Ovary (tissue), 9 donors: Measurements from ENCODE around the gene ADRB1. TPM values are rescaled to one million over a fixed set of nuclear protein-coding genes. Genes with fewer than 3 reads are reported as not detected.

Experiments used
- DNase-seq, 5 donors: peaks; one replicate each; pipeline ENCODE4 v3.0.0-alpha.2; 2019 to 2020
- H3K27ac ChIP-seq, 2 donors: fragments of 200-600 bp; one replicate each; pipeline versions ENCODE4 v1.5.1 to v1.8.0; 2019 to 2022
- H3K27me3 ChIP-seq: fragments of 200-600 bp; one replicate; pipeline ENCODE4 v1.8.0; 2022
- H3K36me3 ChIP-seq: fragments of 200-600 bp; sonication (generic); one replicate; pipeline ENCODE4 v1.5.1; 2019
- H3K4me1 ChIP-seq: one replicate; pipeline ENCODE4 v1.8.1; 2013; ENCODE audit warnings: mild to moderate bottlenecking, moderate library complexity; ENCODE audit not compliant: insufficient read depth
- H3K4me3 ChIP-seq: fragments of 200-600 bp; sonication (generic); one replicate; pipeline ENCODE4 v1.5.1; 2017
- H3K9me3 ChIP-seq, 2 donors: fragments of 200-600 bp in 1 of 2; sonication (generic) in 1 of 2; one replicate each; pipeline versions ENCODE4 v1.5.1 to v1.8.1; 2013 to 2019; ENCODE audit warnings: mild to moderate bottlenecking in 1 of 2, moderate library complexity in 1 of 2
- CTCF ChIP-seq, 3 donors: fragments of 450-650 bp in 2 of 3; fragments of 200-600 bp in 1 of 3; IDR thresholded peaks; one replicate each; pipeline versions ENCODE4 v1.5.1 to v1.8.0; 2016 to 2022; ENCODE audit warnings: antibody characterized with exemption in 3 of 3, mild to moderate bottlenecking in 1 of 3
- EP300 ChIP-seq: sonication (generic); formaldehyde crosslinking; IDR thresholded peaks from one replicate; pipeline ENCODE4 v1.6.1; 2017; ENCODE audit warnings: antibody characterized with exemption
- POLR2A ChIP-seq: fragments of 450-650 bp; IDR thresholded peaks from one replicate; pipeline ENCODE4 v1.6.1; 2017; ENCODE audit warnings: antibody characterized with exemption, mild to moderate bottlenecking, moderate library complexity
- WGBS, 3 donors: extraction: QIAGEN DNeasy Blood & Tissue Kit in 1 of 3; methylation state at CpG; one replicate each; pipeline versions ENCODE4 v1.1.5 to v1.1.7; 2013 to 2017; 5-methylcytosine and 5-hydroxymethylcytosine counted together
- intact Hi-C, 4 donors: fragments of 100-400 bp; cut with DNase I; formaldehyde crosslinking; loops; one replicate each; pipeline versions ENCODE4 v1.11.0 to v1.15.1; 2022 to 2023
- polyA plus RNA-seq, 2 donors: library from polyadenylated mRNA; stranded (reverse); fragments of 200-250 nt in 1 of 2; fragments of 350-450 nt in 1 of 2; fragmentation: Illumina TruSeq in 1 of 2; extraction: RNeasy Lipid Tissue Mini Kit (QIAGEN cat#74804) in 1 of 2; gene quantifications; one replicate each; pipeline ENCODE4 v1.2.3, GENCODE V29; 2013 to 2014
- total RNA-seq, 7 donors: library from RNA; depleted of rRNA in 2 of 7; stranded (reverse); fragments of >200 nt in 2 of 7; fragmentation: NEBNext Ultra II Directional in 3 of 7; extraction: Animal tissue kit (Norgen Biotek cat#: 25700) in 3 of 7; gene quantifications; one replicate each; pipeline versions ENCODE4 v1.1.0 to v1.2.4, GENCODE V29; 2016 to 2023
- donor health status: DM: no; HTN: no; CAD: no; lungs with moderate emphysema.
- donor health status: DM: no; HTN: no; CAD: no.
- donor health status: Bipolar disorder and iron deficiency.
- donor health status: DM: yes; HTN: yes; CAD: no.
- donor health status: DM: no; HTN: no; CAD: no.
- donor health status: DM: yes; HTN: yes; CAD: no.

The ADRB1 gene
- total and polyA plus RNA-seq, 9 donors, result 0.13 to 1.1 (median 0.23) TPM; not detected in 3

GRCh38 chr10:114045136-114046086 is 1.7 kb downstream of the ADRB1 start:
- Histone ChIP-seq H3K27ac (no peak overlapping the region), H3K27me3 (no peaks in the 10 kb centered on the region), H3K9me3 (peaks cover 0 to 3% of the 10 kb centered on the region in 2 donors), H3K36me3 (no peaks in the 10 kb centered on the region), H3K4me1 (peaks cover 4% of the 10 kb centered on the region), H3K4me3 (no peak overlapping the region)
- no peak for DNase-seq
- WGBS, 3 donors, result 2 to 6% (median 3%) methylated on average over 45 to 78 of the region's 78 CpGs
- TF ChIP-seq CTCF (IDR thresholded peaks at IDR 0.05), result no peak
- TF ChIP-seq EP300, result no peak
- TF ChIP-seq POLR2A, result no peak
- intact Hi-C loops, result no loop called here

- WGBS, 3 donors, result 43 to 58% (median 44%) methylated on average over 7 of the region's 7 CpGs
- no peak for DNase-seq
- Histone ChIP-seq H3K9me3 (peaks cover 0 to 3% of the 10 kb centered on the region in 2 donors), H3K4me1 (peaks cover 4% of the 10 kb centered on the region), H3K27ac (no peak overlapping the region), H3K4me3 (no peak overlapping the region), H3K36me3 (no peaks in the 10 kb centered on the region), H3K27me3 (no peaks in the 10 kb centered on the region)
- TF ChIP-seq CTCF (IDR thresholded peaks at IDR 0.05) (no peak), POLR2A (no peak), EP300 (no peak)
- intact Hi-C loops, result no loop called here
These were observed 2.4 kb downstream of the ADRB1 start for GRCh38 chr10:114046087-114046458.

- no peak for DNase-seq
- no peak for TF ChIP-seq CTCF (IDR thresholded peaks at IDR 0.05)
- TF ChIP-seq EP300, result no peak
- no peak for TF ChIP-seq POLR2A
- no peak overlapping the region for H3K27ac ChIP-seq
- intact Hi-C loops, result no loop called here
- H3K4me3 ChIP-seq, result no peak overlapping the region
- no peaks in the 10 kb centered on the region for H3K27me3 ChIP-seq
- H3K36me3 ChIP-seq, result no peaks in the 10 kb centered on the region
- H3K9me3 ChIP-seq, result peaks cover 0 to 3% of the 10 kb centered on the region in 2 donors
- H3K4me1 ChIP-seq, result peaks cover 4% of the 10 kb centered on the region
- 58 to 60% (median 59%) methylated on average over 3 of the region's 3 CpGs for WGBS, 3 donors
These were observed 4.8 kb downstream of the ADRB1 start for GRCh38 chr10:114048472-114048871.

GRCh38 chr10:114051714-114052113 is 8.0 kb downstream of the ADRB1 start:
- 71 to 88% (median 82%) methylated on average over 3 of the region's 3 CpGs for WGBS, 3 donors
- intact Hi-C loops, result no loop called here
- no peaks in the 10 kb centered on the region for H3K27me3 ChIP-seq
- no peak for DNase-seq
- H3K9me3 ChIP-seq, result no peaks in the 10 kb centered on the region
- no peak overlapping the region for H3K4me3 ChIP-seq
- H3K36me3 ChIP-seq, result no peaks in the 10 kb centered on the region
- TF ChIP-seq EP300 (no peak), POLR2A (no peak), CTCF (IDR thresholded peaks at IDR 0.05) (no peak)
- H3K4me1 ChIP-seq, result no peaks in the 10 kb centered on the region
- no peak overlapping the region for H3K27ac ChIP-seq
